Testis (tissue), 3 donors: ENCODE data around the gene FGGY. TPM values are rescaled to one million over a fixed set of nuclear protein-coding genes. Genes with fewer than 3 reads are reported as not detected.

Source experiments
- DNase-seq: peaks from one replicate; pipeline ENCODE4 v3.0.0-alpha.2; 2019
- H3K27ac ChIP-seq, 2 donors: fragments of 200-600 bp; sonication (generic); one replicate each; pipeline ENCODE4 v1.5.1; 2019
- H3K27me3 ChIP-seq: fragments of 200-600 bp; sonication (generic); one replicate; pipeline ENCODE4 v1.5.1; 2019
- H3K36me3 ChIP-seq: fragments of 200-600 bp; sonication (generic); one replicate; pipeline ENCODE4 v1.5.1; 2017; ENCODE audit warnings: low read depth; ENCODE audit errors: missing control alignments
- H3K4me1 ChIP-seq: fragments of 200-600 bp; sonication (generic); one replicate; pipeline ENCODE4 v1.5.1; 2019
- H3K4me3 ChIP-seq, 2 donors: fragments of 200-600 bp; sonication (generic); one replicate each; pipeline ENCODE4 v1.5.1; 2017 to 2019
- H3K9me3 ChIP-seq: fragments of 200-600 bp; sonication (generic); one replicate; pipeline ENCODE4 v1.5.1; 2017
- CTCF ChIP-seq, 3 experiments: fragments of 450-650 bp in 2 of 3; fragments of 200-600 bp in 1 of 3; sonication (generic) in 1 of 3; IDR thresholded peaks; one replicate each; pipeline ENCODE4 v1.5.1; 2016 to 2019; ENCODE audit warnings: antibody characterized with exemption in 3 of 3, mild to moderate bottlenecking in 2 of 3, moderate library complexity in 1 of 3
- POLR2A ChIP-seq: fragments of 450-650 bp; IDR thresholded peaks from one replicate; pipeline ENCODE4 v1.6.1; 2017; ENCODE audit warnings: antibody characterized with exemption, mild to moderate bottlenecking, moderate library complexity
- WGBS, 2 donors: methylation state at CpG; one replicate each; pipeline ENCODE4 v1.1.5; 2018; 5-methylcytosine and 5-hydroxymethylcytosine counted together
- intact Hi-C: fragments of 100-400 bp; cut with DNase I; formaldehyde crosslinking; loops from one replicate; pipeline ENCODE4 v1.15.1; 2023; ENCODE audit warnings: low total_unique reads
- polyA plus RNA-seq: library from polyadenylated mRNA; stranded (reverse); fragments of 350-450 nt; fragmentation: Illumina TruSeq; extraction: RNeasy Lipid Tissue Mini Kit (QIAGEN cat#74804); gene quantifications from one replicate; pipeline ENCODE4 v1.2.3, GENCODE V29; 2014; ENCODE audit warnings: low read depth, low replicate concordance; ENCODE audit not compliant: insufficient read depth
- total RNA-seq, 2 donors: library from RNA; depleted of rRNA; stranded (reverse); fragments of >200 nt; gene quantifications; one replicate each; pipeline ENCODE4 v1.2.3, GENCODE V29; 2016

Gene FGGY
- total and polyA plus RNA-seq, 3 donors from 2014 or later: 14.6 to 32.8 (median 32.3) TPM

GRCh38 chr1:59543211-59543668, 246.3 kb downstream of the FGGY start:
- H3K27me3 ChIP-seq: no peaks in the 10 kb centered on the region
- no peak overlapping the region for H3K27ac ChIP-seq
- DNase-seq: no peak
- H3K9me3 ChIP-seq: no peaks in the 10 kb centered on the region
- H3K4me1 ChIP-seq: no peaks in the 10 kb centered on the region
- H3K36me3 ChIP-seq: no peaks in the 10 kb centered on the region
- TF ChIP-seq POLR2A: no peak
- H3K4me3 ChIP-seq: no peak overlapping the region
- 57 to 62% methylated on average over 5 of the region's 5 CpGs for WGBS, 2 donors
- intact Hi-C loops: no loop called here

GRCh38 chr1:59544615-59545293, 247.9 kb downstream of the FGGY start:
- intact Hi-C loops: no loop called here

GRCh38 chr1:59545830-59546229, 248.9 kb downstream of the FGGY start:
- no peak overlapping the region for H3K4me3 ChIP-seq
- 83 to 90% methylated on average over 2 of the region's 2 CpGs for WGBS, 2 donors
- H3K27ac ChIP-seq: no peak overlapping the region
- no peaks in the 10 kb centered on the region for H3K4me1 ChIP-seq
- no peaks in the 10 kb centered on the region for H3K36me3 ChIP-seq
- intact Hi-C loops: no loop called here
- H3K9me3 ChIP-seq: no peaks in the 10 kb centered on the region
- no peaks in the 10 kb centered on the region for H3K27me3 ChIP-seq
- no peak for TF ChIP-seq CTCF (IDR thresholded peaks at IDR 0.05)
- TF ChIP-seq POLR2A: no peak
- no peak for DNase-seq

More at GRCh38 chr1:59544615-59545293, 247.9 kb downstream of the FGGY start:
- TF ChIP-seq POLR2A: no peak
- TF ChIP-seq CTCF (IDR thresholded peaks at IDR 0.05): no peak
- no peaks in the 10 kb centered on the region for H3K4me1 ChIP-seq
- no peaks in the 10 kb centered on the region for H3K27me3 ChIP-seq
- WGBS, 2 donors: 93 to 98% methylated on average over 3 of the region's 3 CpGs
- H3K36me3 ChIP-seq: no peaks in the 10 kb centered on the region
- DNase-seq: no peak
- no peak overlapping the region for H3K4me3 ChIP-seq
- no peaks in the 10 kb centered on the region for H3K9me3 ChIP-seq
- no peak overlapping the region for H3K27ac ChIP-seq

GRCh38 chr1:59549066-59549837, 252.4 kb downstream of the FGGY start:
- Histone ChIP-seq H3K4me3 (no peak overlapping the region), H3K27me3 (no peaks in the 10 kb centered on the region), H3K4me1 (no peaks in the 10 kb centered on the region), H3K36me3 (no peaks in the 10 kb centered on the region), H3K27ac (no peak overlapping the region), H3K9me3 (no peaks in the 10 kb centered on the region)
- WGBS, 2 donors: 84 to 86% methylated on average over 5 of the region's 5 CpGs
- intact Hi-C loops: no loop called here
- TF ChIP-seq POLR2A (no peak), CTCF (IDR thresholded peaks at IDR 0.05) (no peak)
- no peak for DNase-seq

- Histone ChIP-seq H3K4me3 (no peak overlapping the region), H3K4me1 (no peaks in the 10 kb centered on the region), H3K27me3 (no peaks in the 10 kb centered on the region), H3K27ac (no peak overlapping the region), H3K36me3 (no peaks in the 10 kb centered on the region), H3K9me3 (no peaks in the 10 kb centered on the region)
- no peak for DNase-seq
- WGBS, 2 donors: 88 to 91% methylated on average over 3 of the region's 3 CpGs
- intact Hi-C loops: no loop called here
- TF ChIP-seq CTCF (IDR thresholded peaks at IDR 0.05) (no peak), POLR2A (no peak)
Measured at GRCh38 chr1:59549903-59550302, 253.0 kb downstream of the FGGY start.
